Heart right ventricle (tissue), 16 donors: Measurements from ENCODE around the gene EGFL6. TPM values are rescaled to one million over a fixed set of nuclear protein-coding genes. Genes with fewer than 3 reads are reported as not detected.

ENCODE experiments used
- ATAC-seq, 8 donors: fragments of 200-7000 bp; cut with Tn5 transposase; one replicate each; pipeline ENCODE4 v1.9.1; 2020; ENCODE audit warnings: mild to moderate bottlenecking in 8 of 8, moderate library complexity in 8 of 8, moderate number of reproducible peaks in 1 of 8
- DNase-seq, 2 donors: peaks; one replicate each; pipeline ENCODE4 v3.0.0-alpha.2; 2020
- H3K27ac ChIP-seq, 10 donors: fragments of 200-600 bp; sonication (generic) in 2 of 10; one replicate each; pipeline versions ENCODE4 v1.5.0 to v1.8.0; 2020 to 2022; ENCODE audit warnings: mild to moderate bottlenecking in 3 of 10
- H3K27me3 ChIP-seq, 7 donors: fragments of 200-600 bp; one replicate each; pipeline ENCODE4 v1.8.0; 2021 to 2022; ENCODE audit warnings: mild to moderate bottlenecking in 2 of 7
- H3K36me3 ChIP-seq, 9 donors: fragments of 200-600 bp; sonication (generic) in 1 of 9; one replicate each; pipeline versions ENCODE4 v1.5.0 to v1.8.0; 2020 to 2022; ENCODE audit warnings: mild to moderate bottlenecking in 2 of 9
- H3K4me1 ChIP-seq, 9 donors: fragments of 200-600 bp; sonication (generic) in 1 of 9; one replicate each; pipeline versions ENCODE4 v1.5.0 to v1.8.0; 2020 to 2022; ENCODE audit warnings: mild to moderate bottlenecking in 4 of 9
- H3K4me3 ChIP-seq, 10 donors: fragments of 200-600 bp; sonication (generic) in 2 of 10; one replicate each; pipeline versions ENCODE4 v1.5.0 to v1.8.0; 2020 to 2022; ENCODE audit warnings: mild to moderate bottlenecking in 7 of 10, moderate library complexity in 2 of 10
- H3K9me3 ChIP-seq, 11 donors: fragments of 200-600 bp in 10 of 11; sonication (generic) in 2 of 11; one replicate each; pipeline versions ENCODE4 v1.5.0 to v1.8.0; 2013 to 2022; ENCODE audit warnings: mild to moderate bottlenecking in 2 of 11, control low read depth in 1 of 11, moderate library complexity in 1 of 11
- WGBS, 2 donors: extraction: QIAGEN DNeasy Blood & Tissue Kit; methylation state at CpG; one replicate each; pipeline ENCODE4 v1.1.7; 2013; ENCODE audit warnings: inconsistent platforms in 1 of 2; 5-methylcytosine and 5-hydroxymethylcytosine counted together
- intact Hi-C, 10 donors: fragments of 100-400 bp; cut with DNase I; formaldehyde crosslinking; loops; one replicate each; pipeline versions ENCODE4 v1.11.1 to v1.14.2; 2022
- polyA plus RNA-seq, 2 donors: library from polyadenylated mRNA; stranded (reverse); fragments of 200-250 nt; gene quantifications; one replicate each; pipeline ENCODE4 v1.2.3, GENCODE V29; 2013
- total RNA-seq, 10 donors: library from RNA; stranded (reverse); fragmentation: NEBNext Ultra II Directional in 3 of 10; extraction: Animal tissue kit (Norgen Biotek cat#: 25700) in 3 of 10; gene quantifications; one replicate each; pipeline versions ENCODE4 v1.2.1 to v1.2.4, GENCODE V29; 2021 to 2023
- TF ChIP-seq, protein P1 (sequence below), 9 donors: fragments of 200-600 bp; sonication (generic) in 2 of 9; IDR thresholded peaks; one replicate each; pipeline versions ENCODE4 v1.5.0 to v1.8.0; 2021 to 2022; ENCODE audit warnings: antibody characterized with exemption in 9 of 9, mild to moderate bottlenecking in 5 of 9, moderate library complexity in 1 of 9
- donor health status: Arrhythmogenic right ventricular cardiomyopathy.
- donor health status: ischemic (EF 13 %, LVEDD 7.1; RV severe dilation, severe dysfunction).
- donor health status: healthy with polysubstance abuse.
- donor health status: DM: no; HTN: yes; CAD: no.
- donor health status: DM: no; HTN: no; CAD: no.
- donor health status: ischemic (EF 25% LVEDD 6.9; RV normal size, moderate dysfunction).
- donor health status: ischemic (EF 25% LVEDD 5.7; RV mildly dilated, moderate dysfunction).
- donor health status: healthy.
- donor health status: DM: yes; HTN: yes; CAD: no.
- donor health status: Ischemic cardiomyopathy.
- donor health status: ischemic (EF 35%, LVEDD 5.7; RV mildly dilated, moderate dysfunction).
- donor health status: nonischemic (EF 11% LVEDD 7.7; RV severe dilation, severe dysfunction).
- donor health status: DM: yes; HTN: yes; CAD: no.
- donor health status: PGD.
- donor health status: ischemic (EF 29% LVEDD 5.4; RV normal size, mild dysfunction).
- donor health status: nonischemic (EF 23%, LVEDD 6.1; RV moderate dilation, normal function).

EGFL6 gene
- total and polyA plus RNA-seq, 12 donors: 0.11 TPM; not detected in 11

- WGBS, 2 donors: 63% methylated on average over 3 of the region's 3 CpGs
- TF ChIP-seq, protein P1, sequence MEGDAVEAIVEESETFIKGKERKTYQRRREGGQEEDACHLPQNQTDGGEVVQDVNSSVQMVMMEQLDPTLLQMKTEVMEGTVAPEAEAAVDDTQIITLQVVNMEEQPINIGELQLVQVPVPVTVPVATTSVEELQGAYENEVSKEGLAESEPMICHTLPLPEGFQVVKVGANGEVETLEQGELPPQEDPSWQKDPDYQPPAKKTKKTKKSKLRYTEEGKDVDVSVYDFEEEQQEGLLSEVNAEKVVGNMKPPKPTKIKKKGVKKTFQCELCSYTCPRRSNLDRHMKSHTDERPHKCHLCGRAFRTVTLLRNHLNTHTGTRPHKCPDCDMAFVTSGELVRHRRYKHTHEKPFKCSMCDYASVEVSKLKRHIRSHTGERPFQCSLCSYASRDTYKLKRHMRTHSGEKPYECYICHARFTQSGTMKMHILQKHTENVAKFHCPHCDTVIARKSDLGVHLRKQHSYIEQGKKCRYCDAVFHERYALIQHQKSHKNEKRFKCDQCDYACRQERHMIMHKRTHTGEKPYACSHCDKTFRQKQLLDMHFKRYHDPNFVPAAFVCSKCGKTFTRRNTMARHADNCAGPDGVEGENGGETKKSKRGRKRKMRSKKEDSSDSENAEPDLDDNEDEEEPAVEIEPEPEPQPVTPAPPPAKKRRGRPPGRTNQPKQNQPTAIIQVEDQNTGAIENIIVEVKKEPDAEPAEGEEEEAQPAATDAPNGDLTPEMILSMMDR (IDR thresholded peaks at IDR 0.05): no peak
- DNase-seq (no peak), ATAC-seq (no peak)
- H3K27me3 ChIP-seq: peaks cover 0 to 73% (median 0%) of the 10 kb centered on the region in 7 donors
- intact Hi-C loops: no loop called here
- H3K4me1 ChIP-seq: no peaks in the 10 kb centered on the region
- H3K4me3 ChIP-seq: no peak overlapping the region
- no peak overlapping the region for H3K27ac ChIP-seq
- no peaks in the 10 kb centered on the region for H3K9me3 ChIP-seq
- no peaks in the 10 kb centered on the region for H3K36me3 ChIP-seq
These were observed 35.7 kb upstream of the EGFL6 start for GRCh38 chrX:13533726-13534125.

- no peak for DNase-seq
- Histone ChIP-seq H3K36me3 (no peaks in the 10 kb centered on the region), H3K9me3 (no peaks in the 10 kb centered on the region), H3K27ac (no peak overlapping the region), H3K4me1 (no peaks in the 10 kb centered on the region), H3K4me3 (no peak overlapping the region), H3K27me3 (peaks cover 0 to 74% (median 0%) of the 10 kb centered on the region in 7 donors)
- whole genome bisulfite sequencing, 2 donors: 80 to 85% methylated on average over 7 of the region's 7 CpGs
- no peak for ATAC-seq
- intact Hi-C loops: no loop called here
- TF ChIP-seq, protein P1 (IDR thresholded peaks at IDR 0.05): no peak
These were observed 33.8 kb upstream of the EGFL6 start for GRCh38 chrX:13535376-13536165.

GRCh38 chrX:13536551-13536950 lies 32.9 kb upstream of the EGFL6 start:
- ATAC-seq: no peak
- intact Hi-C loops: no loop called here
- TF ChIP-seq, protein P1 (IDR thresholded peaks at IDR 0.05): no peak

GRCh38 chrX:13538414-13538813 lies 31.0 kb upstream of the EGFL6 start:
- no peaks in the 10 kb centered on the region for H3K4me1 ChIP-seq
- TF ChIP-seq, protein P1 (IDR thresholded peaks at IDR 0.05): no peak
- H3K27ac ChIP-seq: no peak overlapping the region
- no peak for DNase-seq
- H3K4me3 ChIP-seq: no peak overlapping the region
- H3K36me3 ChIP-seq: no peaks in the 10 kb centered on the region
- intact Hi-C loops: no loop called here
- H3K27me3 ChIP-seq: peaks cover 0 to 65% (median 0%) of the 10 kb centered on the region in 7 donors
- no peak for ATAC-seq
- H3K9me3 ChIP-seq: no peaks in the 10 kb centered on the region
- WGBS, 2 donors: 92 to 93% methylated on average over 3 of the region's 3 CpGs

More at GRCh38 chrX:13536551-13536950, 32.9 kb upstream of the EGFL6 start:
- Histone ChIP-seq H3K36me3 (no peaks in the 10 kb centered on the region), H3K27me3 (peaks cover 0 to 70% (median 0%) of the 10 kb centered on the region in 7 donors), H3K4me3 (no peak overlapping the region), H3K27ac (no peak overlapping the region), H3K4me1 (no peaks in the 10 kb centered on the region), H3K9me3 (no peaks in the 10 kb centered on the region)
- no peak for DNase-seq
- 85 to 86% methylated on average over 4 of the region's 4 CpGs for WGBS, 2 donors
